Measurements from ENCODE around the gene C1QTNF8. TPM values are rescaled to one million over a fixed set of nuclear protein-coding genes. Genes with fewer than 3 reads are reported as not detected.

Gene C1QTNF8
- total and polyA plus RNA-seq, 12 donors = 0.15 TPM; not detected in 11

DNA sequence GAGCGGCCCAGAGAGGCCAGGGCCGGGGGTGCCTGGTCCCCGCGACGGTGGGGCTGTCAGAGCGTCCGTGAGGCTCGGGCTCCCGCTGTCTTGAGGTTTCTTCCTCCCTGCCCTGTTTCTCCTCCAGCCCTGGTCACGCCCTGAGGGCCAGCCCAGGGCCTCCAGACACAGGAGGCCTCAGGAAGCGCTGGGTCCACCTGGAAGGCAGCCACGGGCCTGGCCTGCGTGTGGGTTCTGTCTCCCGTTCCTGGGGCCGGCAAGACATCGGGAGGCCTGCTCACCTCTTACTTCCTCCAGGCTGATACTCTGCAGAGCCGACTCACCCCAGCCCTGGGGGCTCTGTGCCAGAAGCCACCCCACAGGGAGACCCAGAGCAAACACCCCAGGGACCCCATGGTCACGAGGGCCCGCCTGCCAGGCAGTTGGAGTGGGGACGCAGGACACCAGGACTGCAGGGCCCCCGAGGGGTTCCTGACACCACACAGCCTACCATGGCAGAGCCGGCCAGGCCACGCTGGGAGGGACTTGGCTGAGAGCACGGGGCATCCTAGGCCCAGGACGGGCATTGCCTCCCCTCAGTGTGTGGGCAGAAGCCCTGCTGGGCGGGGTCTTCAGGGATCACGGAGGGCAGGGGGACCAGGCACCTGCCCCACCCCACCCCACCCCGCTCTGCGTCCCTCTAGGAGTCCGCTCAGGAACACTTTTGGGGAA is 37.9 kb upstream of the C1QTNF8 start:
- Histone ChIP-seq H3K27me3 (peaks cover 0 to 42% (median 13%) of the 10 kb centered on the region in 7 donors), H3K4me3 (no peak overlapping the region), H3K9me3 (no peaks in the 10 kb centered on the region), H3K27ac (no peak overlapping the region), H3K4me1 (no peaks in the 10 kb centered on the region), H3K36me3 (no peaks in the 10 kb centered on the region)
- TF ChIP-seq, protein P1, sequence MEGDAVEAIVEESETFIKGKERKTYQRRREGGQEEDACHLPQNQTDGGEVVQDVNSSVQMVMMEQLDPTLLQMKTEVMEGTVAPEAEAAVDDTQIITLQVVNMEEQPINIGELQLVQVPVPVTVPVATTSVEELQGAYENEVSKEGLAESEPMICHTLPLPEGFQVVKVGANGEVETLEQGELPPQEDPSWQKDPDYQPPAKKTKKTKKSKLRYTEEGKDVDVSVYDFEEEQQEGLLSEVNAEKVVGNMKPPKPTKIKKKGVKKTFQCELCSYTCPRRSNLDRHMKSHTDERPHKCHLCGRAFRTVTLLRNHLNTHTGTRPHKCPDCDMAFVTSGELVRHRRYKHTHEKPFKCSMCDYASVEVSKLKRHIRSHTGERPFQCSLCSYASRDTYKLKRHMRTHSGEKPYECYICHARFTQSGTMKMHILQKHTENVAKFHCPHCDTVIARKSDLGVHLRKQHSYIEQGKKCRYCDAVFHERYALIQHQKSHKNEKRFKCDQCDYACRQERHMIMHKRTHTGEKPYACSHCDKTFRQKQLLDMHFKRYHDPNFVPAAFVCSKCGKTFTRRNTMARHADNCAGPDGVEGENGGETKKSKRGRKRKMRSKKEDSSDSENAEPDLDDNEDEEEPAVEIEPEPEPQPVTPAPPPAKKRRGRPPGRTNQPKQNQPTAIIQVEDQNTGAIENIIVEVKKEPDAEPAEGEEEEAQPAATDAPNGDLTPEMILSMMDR (IDR thresholded peaks at IDR 0.05) = no peak
- WGBS, 2 donors = 64 to 67% methylated on average over 30 of the region's 30 CpGs
- intact Hi-C loops (cut with DNase I) = no loop called here
- DNase-seq (no peak), ATAC-seq (no peak)

DNA sequence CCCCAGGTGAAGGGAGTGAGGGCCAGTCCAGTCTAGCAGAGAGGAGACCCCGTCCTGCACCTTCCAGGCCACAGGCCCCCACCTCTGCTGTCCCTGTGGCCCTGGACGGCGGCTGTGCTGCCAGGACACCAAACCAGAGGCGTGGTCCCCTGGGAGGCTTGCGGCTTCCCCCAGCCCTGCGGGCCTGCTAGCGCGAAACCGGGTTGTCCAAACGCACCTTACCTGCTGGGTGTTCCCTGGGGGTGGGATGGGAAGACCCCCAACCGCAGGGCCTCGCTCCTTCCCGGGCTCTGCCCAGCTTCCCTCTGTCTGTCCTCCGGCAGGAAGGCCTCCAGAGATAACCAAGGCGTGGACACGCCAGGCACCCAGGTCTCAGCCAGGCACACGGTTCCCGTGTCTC is 37.2 kb upstream of the C1QTNF8 start:
- Histone ChIP-seq H3K9me3 (no peaks in the 10 kb centered on the region), H3K4me1 (no peaks in the 10 kb centered on the region), H3K27ac (no peak overlapping the region), H3K27me3 (peaks cover 0 to 35% (median 13%) of the 10 kb centered on the region in 7 donors), H3K4me3 (no peak overlapping the region), H3K36me3 (no peaks in the 10 kb centered on the region)
- intact Hi-C loops (cut with DNase I) = no loop called here
- ATAC-seq (peak in 1 of 8 donors; percentile 13), DNase-seq (no peak)
- WGBS, 2 donors = 79 to 80% methylated on average over 18 of the region's 18 CpGs
- TF ChIP-seq, protein P1 (IDR thresholded peaks at IDR 0.05) = no peak

DNA sequence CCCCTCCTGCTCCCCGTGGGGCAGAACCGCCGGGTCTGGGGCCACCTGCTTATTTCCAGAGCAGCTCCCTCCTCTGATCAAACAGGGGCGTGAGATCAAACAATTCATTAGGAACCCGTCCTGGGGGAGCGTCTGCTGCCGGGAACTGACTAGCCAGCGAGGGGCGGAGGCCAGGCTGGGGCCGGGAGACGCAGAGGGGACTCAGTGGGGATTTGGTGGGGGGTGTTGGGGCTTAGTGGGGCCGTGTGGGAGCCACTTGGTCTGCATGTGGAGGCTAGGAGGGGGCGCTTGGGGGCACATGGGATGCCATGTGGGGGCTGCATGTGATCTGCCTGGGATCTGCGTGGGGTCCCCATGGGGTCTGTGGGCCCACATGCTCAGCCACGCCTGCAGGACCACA is 36.4 kb upstream of the C1QTNF8 start:
- Histone ChIP-seq H3K9me3 (no peaks in the 10 kb centered on the region), H3K4me3 (no peak overlapping the region), H3K36me3 (no peaks in the 10 kb centered on the region), H3K27ac (no peak overlapping the region), H3K27me3 (peaks cover 0 to 38% (median 13%) of the 10 kb centered on the region in 7 donors), H3K4me1 (no peaks in the 10 kb centered on the region)
- ATAC-seq = no peak
- no peak for DNase-seq
- WGBS, 2 donors = 65 to 66% methylated on average over 15 of the region's 15 CpGs
- intact Hi-C loops (cut with DNase I) = no loop called here
- TF ChIP-seq, protein P1 (IDR thresholded peaks at IDR 0.05) = no peak

DNA sequence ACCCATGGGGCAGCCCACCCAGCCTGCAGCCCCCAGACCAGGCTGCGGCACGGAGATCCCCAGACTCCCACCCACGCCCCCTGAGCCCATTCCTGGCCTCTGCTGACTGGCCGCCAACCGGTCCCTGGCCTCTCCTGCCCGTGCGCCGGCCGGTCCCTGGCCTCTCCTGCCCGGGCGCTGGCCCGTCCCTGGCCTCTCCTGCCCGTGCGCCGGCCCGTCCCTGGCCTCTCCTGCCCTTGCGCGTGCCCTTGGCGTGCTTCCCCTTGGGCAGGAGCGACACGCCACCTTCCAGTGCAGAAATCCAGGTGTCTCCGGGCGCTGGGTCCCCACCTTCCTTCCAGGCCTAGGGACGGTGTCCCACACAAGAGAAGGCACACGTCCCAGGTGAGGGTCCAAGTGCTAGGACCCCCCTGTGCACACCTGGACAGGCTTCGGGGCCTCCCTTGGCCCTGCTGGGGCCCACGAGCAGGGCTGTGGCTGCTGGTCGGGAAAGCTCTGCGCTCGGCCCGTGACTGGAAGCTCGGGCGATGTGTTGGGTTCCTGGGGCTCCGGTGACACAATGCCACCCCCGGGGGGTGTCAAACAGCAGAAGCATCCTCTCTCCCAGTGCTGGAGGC is 35.4 kb upstream of the C1QTNF8 start:
- 90 to 92% methylated on average over 34 to 35 of the region's 35 CpGs for WGBS, 2 donors
- intact Hi-C loops (cut with DNase I) = no loop called here
- Histone ChIP-seq H3K4me3 (no peak overlapping the region), H3K4me1 (no peaks in the 10 kb centered on the region), H3K27ac (no peak overlapping the region), H3K36me3 (no peaks in the 10 kb centered on the region), H3K27me3 (peaks cover 0 to 42% (median 13%) of the 10 kb centered on the region in 7 donors), H3K9me3 (no peaks in the 10 kb centered on the region)
- DNase-seq (no peak), ATAC-seq (no peak)
- TF ChIP-seq, protein P1 (IDR thresholded peaks at IDR 0.05) = no peak

Measured in heart right ventricle (tissue), 16 donors.